Limb (tissue), 2 donors: ENCODE results near the gene ALDH7A1.
"Not testable (repeated sequence)": the region's sequence is repeated elsewhere in the genome, so short reads cannot be mapped to it uniquely, and the experiment has no call there.

Experiments
- DNase-seq, 2 donors: peaks; one replicate each; pipeline ENCODE4 v3.0.0-alpha.2; 2016; ENCODE audit errors: extremely low spot score in 2 of 2

Gene ALDH7A1

GRCh38 chr5:126594748-126595485 is at the start of gene ALDH7A1:
ALDH7A1 (minus strand) TSS chr5:126595219; CDS start chr5:126595198, 21 bp downstream.
- DNase-seq, result peak; percentile 96 to 98

GRCh38 chr5:126641387-126641786 is 46.4 kb upstream of the ALDH7A1 start:
- DNase-seq, result no peak

GRCh38 chr5:126640866-126641265 is 45.8 kb upstream of the ALDH7A1 start:
- no peak for DNase-seq

- DNase-seq, result no peak
Measured at GRCh38 chr5:126636956-126637355, 41.9 kb upstream of the ALDH7A1 start.

GRCh38 chr5:126635585-126635984 is 40.6 kb upstream of the ALDH7A1 start:
- no peak for DNase-seq

- no peak for DNase-seq
Measured at GRCh38 chr5:126633552-126633951, 38.5 kb upstream of the ALDH7A1 start.

- DNase-seq, result no peak
Measured at GRCh38 chr5:126631920-126632319, 36.9 kb upstream of the ALDH7A1 start.

- no peak for DNase-seq
Measured at GRCh38 chr5:126628102-126628501, 33.1 kb upstream of the ALDH7A1 start.

- DNase-seq, result no peak
Measured at GRCh38 chr5:126624534-126624933, 29.5 kb upstream of the ALDH7A1 start.

GRCh38 chr5:126619781-126620180 is 24.8 kb upstream of the ALDH7A1 start:
- DNase-seq, result no peak

GRCh38 chr5:126617603-126618002 is 22.6 kb upstream of the ALDH7A1 start:
- DNase-seq, result not testable (repeated sequence)

GRCh38 chr5:126615286-126615685 is 20.3 kb upstream of the ALDH7A1 start:
- DNase-seq, result no peak

- no peak for DNase-seq
Measured at GRCh38 chr5:126613941-126614592, 19.0 kb upstream of the ALDH7A1 start.

GRCh38 chr5:126610616-126611015 is 15.6 kb upstream of the ALDH7A1 start:
- no peak for DNase-seq

GRCh38 chr5:126610160-126610559 is 15.1 kb upstream of the ALDH7A1 start:
- DNase-seq, result no peak

GRCh38 chr5:126605525-126605924 is 10.5 kb upstream of the ALDH7A1 start:
- DNase-seq, result no peak

- DNase-seq, result no peak
Measured at GRCh38 chr5:126603402-126603991, 8.5 kb upstream of the ALDH7A1 start.

GRCh38 chr5:126600631-126601511 is 5.9 kb upstream of the ALDH7A1 start, which contains the start of gene PHAX:
PHAX (plus strand) TSS chr5:126600947; CDS start chr5:126600963, 16 bp downstream.
- peak; percentile 88 to 89 for DNase-seq

GRCh38 chr5:126599971-126600630 is 5.1 kb upstream of the ALDH7A1 start:
- DNase-seq, result not testable (repeated sequence)

- DNase-seq, result no peak
Measured at GRCh38 chr5:126599499-126599898, 4.5 kb upstream of the ALDH7A1 start.

GRCh38 chr5:126597156-126597555 is 2.1 kb upstream of the ALDH7A1 start:
- DNase-seq, result no peak
